HL-60 (cell line): ENCODE measurements around the gene FBXO36.

Source experiments
- CTCF ChIP-seq: IDR thresholded peaks from one replicate; pipeline ENCODE4 v1.5.1; 2011; ENCODE audit warnings: low read length, control low read depth, inconsistent platforms; ENCODE audit not compliant: insufficient read depth
- GABPA ChIP-seq: IDR thresholded peaks from 2 replicates; pipeline ENCODE4 v1.6.1; 2012; ENCODE audit warnings: low read depth
- POLR2AphosphoS5 ChIP-seq: IDR thresholded peaks from 2 replicates; pipeline ENCODE4 v1.6.1; 2012; ENCODE audit warnings: low read depth

DNA sequence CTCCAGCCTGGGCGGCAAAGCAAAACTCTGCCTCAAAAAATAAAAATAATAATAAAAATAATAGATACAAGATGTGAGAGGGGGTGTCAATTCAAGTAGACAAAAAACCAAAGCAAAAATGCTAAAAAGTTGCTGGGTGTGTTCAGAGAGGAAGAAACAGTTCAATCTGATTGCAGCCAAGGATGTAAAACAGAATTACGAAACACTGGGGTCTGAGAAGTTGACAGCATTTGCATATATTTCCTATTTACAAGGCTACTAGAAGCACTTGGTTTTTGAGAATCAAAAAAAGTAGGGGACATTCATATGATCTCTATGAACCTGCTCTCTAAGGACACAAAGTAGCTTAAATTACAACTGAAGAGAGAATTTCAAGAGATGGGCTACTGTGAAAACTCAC lies 8.1 kb upstream of the FBXO36 start:
- TF ChIP-seq CTCF (no peak), POLR2AphosphoS5 (no peak), GABPA (no peak)
